Measurements from ENCODE around the gene XRCC5.

XRCC5 gene

GRCh38 chr2:216117561-216118340 is 8.6 kb downstream of the XRCC5 start:
- Histone ChIP-seq H3K4me3 (ENCODE audit: control insufficient read depth in 1 of 7, extremely low read depth in 1 of 7, insufficient read depth in 4 of 7, low read depth in 2 of 7, low read length in 6 of 7) (no peak overlapping the region), H3K4me1 (ENCODE audit: control extremely low read depth in 1 of 4, control insufficient read depth in 4 of 4, insufficient read depth in 4 of 4, low read length in 3 of 4) (peaks cover 3 to 35% (median 13%) of the 10 kb centered on the region in 4 experiments), H3K27me3 (replicated peaks in 2 of 5; ENCODE audit: control insufficient read depth in 4 of 5, insufficient read depth in 5 of 5, low read length in 4 of 5) (no peaks in the 10 kb centered on the region), H3K27ac (ENCODE audit: insufficient read depth in 1 of 2, low read depth in 1 of 2, low read length in 2 of 2, poor library complexity in 1 of 2, severe bottlenecking in 2 of 2) (no peak overlapping the region), H3K36me3 (ENCODE audit: control insufficient read depth in 4 of 4, insufficient read depth in 4 of 4, low read length in 3 of 4) (peaks cover 23 to 92% (median 63%) of the 10 kb centered on the region in 4 experiments), H3K9me3 (ENCODE audit: control extremely low read depth in 1 of 5, control insufficient read depth in 4 of 5, insufficient read depth in 2 of 5, low read depth in 1 of 5, low read length in 4 of 5) (no peaks in the 10 kb centered on the region)
- ChIA-PET CTCF (interaction anchor here (1.3 to 2.1 kb wide), 3 partner anchors 13 to 544 kb away, joined by 3 to 6 read pairs (median 3); no protein-coding TSS in a partner anchor), POLR2A (interaction anchor here (0.7 kb wide), 2 partner anchors 10 to 116 kb away, joined by 3 read pairs; no protein-coding TSS in a partner anchor)
- WGBS (ENCODE audit: insufficient coverage), result 100% methylated on average over 3 of the region's 4 CpGs
- DNase-seq, result peak in 2 of 3 donors; percentile 54 to 63

- WGBS (ENCODE audit: insufficient coverage), result no CpG with 5 or more reads among the region's 1 CpG
- H3K27ac ChIP-seq (ENCODE audit: insufficient read depth in 1 of 2, low read depth in 1 of 2, low read length in 2 of 2, poor library complexity in 1 of 2, severe bottlenecking in 2 of 2), result no peak overlapping the region
- POLR2A ChIA-PET, result no interaction called here
Measured at GRCh38 chr2:216118474-216118873, 9.3 kb downstream of the XRCC5 start.

DNA sequence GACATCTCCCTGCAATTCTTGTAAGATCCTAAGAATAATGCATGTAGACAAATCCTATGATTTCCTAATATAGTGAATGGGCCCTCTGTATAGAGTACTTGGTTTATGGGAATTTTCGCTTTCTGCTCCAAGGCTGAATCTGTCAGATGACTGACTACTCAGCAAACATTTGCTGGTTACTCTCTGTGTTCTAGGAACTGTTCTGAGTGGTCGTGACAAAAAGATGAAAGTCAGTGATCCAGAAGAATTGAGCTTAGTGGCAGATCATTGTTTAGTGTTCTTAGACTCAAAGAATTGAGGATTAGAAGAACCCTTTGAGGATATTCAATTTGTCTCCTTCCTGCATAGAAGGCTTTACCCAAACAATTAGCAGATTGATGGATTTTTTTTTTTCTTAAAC is 10.0 kb downstream of the XRCC5 start:
- CTCF ChIA-PET, result interaction anchor here (0.8 to 2.4 kb wide), 5 partner anchors 8 to 22 kb away, joined by 3 to 10 read pairs (median 3); no protein-coding TSS in a partner anchor
- DNase-seq, result no peak
- POLR2A ChIA-PET, result no interaction called here
- 100% methylated on average over 2 of the region's 2 CpGs for WGBS (ENCODE audit: insufficient coverage)
- Histone ChIP-seq H3K36me3 (ENCODE audit: control insufficient read depth in 4 of 4, insufficient read depth in 4 of 4, low read length in 3 of 4) (peaks cover 27 to 89% (median 67%) of the 10 kb centered on the region in 4 experiments), H3K27ac (ENCODE audit: insufficient read depth in 1 of 2, low read depth in 1 of 2, low read length in 2 of 2, poor library complexity in 1 of 2, severe bottlenecking in 2 of 2) (no peak overlapping the region), H3K4me3 (ENCODE audit: control insufficient read depth in 1 of 7, extremely low read depth in 1 of 7, insufficient read depth in 4 of 7, low read depth in 2 of 7, low read length in 6 of 7) (no peak overlapping the region), H3K4me1 (ENCODE audit: control extremely low read depth in 1 of 4, control insufficient read depth in 4 of 4, insufficient read depth in 4 of 4, low read length in 3 of 4) (peaks cover 3 to 34% (median 12%) of the 10 kb centered on the region in 4 experiments), H3K27me3 (replicated peaks in 2 of 5; ENCODE audit: control insufficient read depth in 4 of 5, insufficient read depth in 5 of 5, low read length in 4 of 5) (no peaks in the 10 kb centered on the region), H3K9me3 (ENCODE audit: control extremely low read depth in 1 of 5, control insufficient read depth in 4 of 5, insufficient read depth in 2 of 5, low read depth in 1 of 5, low read length in 4 of 5) (no peaks in the 10 kb centered on the region)

More at GRCh38 chr2:216118474-216118873, 9.3 kb downstream of the XRCC5 start:
- no peak for DNase-seq
- no peaks in the 10 kb centered on the region for H3K9me3 ChIP-seq (ENCODE audit: control extremely low read depth in 1 of 5, control insufficient read depth in 4 of 5, insufficient read depth in 2 of 5, low read depth in 1 of 5, low read length in 4 of 5)
- peaks cover 23 to 91% (median 64%) of the 10 kb centered on the region in 4 experiments for H3K36me3 ChIP-seq (ENCODE audit: control insufficient read depth in 4 of 4, insufficient read depth in 4 of 4, low read length in 3 of 4)
- no peaks in the 10 kb centered on the region for H3K27me3 ChIP-seq (replicated peaks in 2 of 5; ENCODE audit: control insufficient read depth in 4 of 5, insufficient read depth in 5 of 5, low read length in 4 of 5)
- H3K4me3 ChIP-seq (ENCODE audit: control insufficient read depth in 1 of 7, extremely low read depth in 1 of 7, insufficient read depth in 4 of 7, low read depth in 2 of 7, low read length in 6 of 7), result no peak overlapping the region
- H3K4me1 ChIP-seq (ENCODE audit: control extremely low read depth in 1 of 4, control insufficient read depth in 4 of 4, insufficient read depth in 4 of 4, low read length in 3 of 4), result peaks cover 3 to 35% (median 12%) of the 10 kb centered on the region in 4 experiments
- CTCF ChIA-PET, result interaction anchor here (0.8 to 2.4 kb wide), 6 partner anchors 7 to 543 kb away, joined by 3 to 10 read pairs (median 3); no protein-coding TSS in a partner anchor

DNA sequence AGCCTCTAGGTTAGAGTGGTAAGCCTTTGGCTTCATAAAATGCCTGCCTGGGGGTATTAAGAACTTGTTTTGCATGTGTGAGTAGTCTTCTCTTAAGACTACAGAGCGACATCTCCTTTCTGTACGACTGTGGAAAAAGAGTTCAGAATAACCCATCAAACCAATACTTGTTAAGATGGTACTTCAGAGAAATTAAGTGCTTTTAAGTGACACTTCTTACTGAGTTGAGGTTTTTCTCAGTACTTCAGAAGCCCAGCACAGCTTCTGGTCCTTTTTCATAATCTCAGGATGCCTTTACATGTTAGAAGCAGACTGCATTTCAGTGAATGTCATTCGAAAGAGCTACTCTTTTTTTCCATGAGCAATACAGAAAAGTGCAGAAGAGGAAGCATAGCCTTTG is 10.8 kb downstream of the XRCC5 start:
- Histone ChIP-seq H3K27me3 (replicated peaks in 2 of 5; ENCODE audit: control insufficient read depth in 4 of 5, insufficient read depth in 5 of 5, low read length in 4 of 5) (no peaks in the 10 kb centered on the region), H3K27ac (ENCODE audit: insufficient read depth in 1 of 2, low read depth in 1 of 2, low read length in 2 of 2, poor library complexity in 1 of 2, severe bottlenecking in 2 of 2) (no peak overlapping the region), H3K4me1 (ENCODE audit: control extremely low read depth in 1 of 4, control insufficient read depth in 4 of 4, insufficient read depth in 4 of 4, low read length in 3 of 4) (peaks cover 0 to 30% (median 11%) of the 10 kb centered on the region in 4 experiments), H3K4me3 (ENCODE audit: control insufficient read depth in 1 of 7, extremely low read depth in 1 of 7, insufficient read depth in 4 of 7, low read depth in 2 of 7, low read length in 6 of 7) (no peak overlapping the region), H3K36me3 (ENCODE audit: control insufficient read depth in 4 of 4, insufficient read depth in 4 of 4, low read length in 3 of 4) (peaks cover 29 to 93% (median 70%) of the 10 kb centered on the region in 4 experiments), H3K9me3 (ENCODE audit: control extremely low read depth in 1 of 5, control insufficient read depth in 4 of 5, insufficient read depth in 2 of 5, low read depth in 1 of 5, low read length in 4 of 5) (no peaks in the 10 kb centered on the region)
- 100% methylated on average over 1 of the region's 3 CpGs for WGBS (ENCODE audit: insufficient coverage)
- ChIA-PET CTCF (interaction anchor here (0.6 to 2.4 kb wide), 4 partner anchors 10 to 36 kb away, joined by 4 to 10 read pairs (median 5); partner anchors contain the start of gene XRCC5), POLR2A (no interaction called here)
- no peak for DNase-seq

GRCh38 chr2:216121255-216121654 is 12.1 kb downstream of the XRCC5 start:
- peaks cover 0 to 19% (median 5%) of the 10 kb centered on the region in 4 experiments for H3K4me1 ChIP-seq (ENCODE audit: control extremely low read depth in 1 of 4, control insufficient read depth in 4 of 4, insufficient read depth in 4 of 4, low read length in 3 of 4)
- peaks cover 33 to 95% (median 75%) of the 10 kb centered on the region in 4 experiments for H3K36me3 ChIP-seq (ENCODE audit: control insufficient read depth in 4 of 4, insufficient read depth in 4 of 4, low read length in 3 of 4)
- no peaks in the 10 kb centered on the region for H3K27me3 ChIP-seq (replicated peaks in 2 of 5; ENCODE audit: control insufficient read depth in 4 of 5, insufficient read depth in 5 of 5, low read length in 4 of 5)
- 100% methylated on average over 1 of the region's 3 CpGs for WGBS (ENCODE audit: insufficient coverage)
- POLR2A ChIA-PET, result interaction anchor here (0.6 kb wide), 1 partner anchor 39 kb away, joined by 3 read pairs; no protein-coding TSS in a partner anchor
- no peak overlapping the region for H3K4me3 ChIP-seq (ENCODE audit: control insufficient read depth in 1 of 7, extremely low read depth in 1 of 7, insufficient read depth in 4 of 7, low read depth in 2 of 7, low read length in 6 of 7)
- no peak overlapping the region for H3K27ac ChIP-seq (ENCODE audit: insufficient read depth in 1 of 2, low read depth in 1 of 2, low read length in 2 of 2, poor library complexity in 1 of 2, severe bottlenecking in 2 of 2)
- DNase-seq, result no peak
- CTCF ChIA-PET, result interaction anchor here (1.3 kb wide), 1 partner anchor 15 kb away, joined by 4 read pairs; no protein-coding TSS in a partner anchor
- no peaks in the 10 kb centered on the region for H3K9me3 ChIP-seq (ENCODE audit: control extremely low read depth in 1 of 5, control insufficient read depth in 4 of 5, insufficient read depth in 2 of 5, low read depth in 1 of 5, low read length in 4 of 5)

DNA sequence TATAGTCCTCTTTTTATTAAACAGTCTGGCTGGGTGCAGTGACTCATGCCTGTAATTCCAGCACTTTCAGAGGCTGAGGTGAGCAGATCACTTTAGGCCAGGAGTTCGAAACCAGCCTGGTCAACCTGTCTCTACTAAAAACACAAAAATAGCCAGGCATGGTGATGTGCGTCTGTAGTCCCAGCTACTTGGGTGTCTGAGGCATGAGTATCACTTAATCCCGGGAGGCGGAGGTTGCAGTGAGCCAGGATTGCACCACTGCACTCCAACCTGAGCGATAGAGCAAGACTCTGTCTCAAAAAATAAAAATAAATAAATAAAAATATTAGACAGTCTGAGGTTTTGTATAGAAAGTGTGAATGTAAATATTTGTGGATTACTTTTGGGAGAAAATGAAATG is 17.8 kb downstream of the XRCC5 start:
- Histone ChIP-seq H3K9me3 (ENCODE audit: control extremely low read depth in 1 of 5, control insufficient read depth in 4 of 5, insufficient read depth in 2 of 5, low read depth in 1 of 5, low read length in 4 of 5) (no peaks in the 10 kb centered on the region), H3K4me1 (ENCODE audit: control extremely low read depth in 1 of 4, control insufficient read depth in 4 of 4, insufficient read depth in 4 of 4, low read length in 3 of 4) (no peaks in the 10 kb centered on the region), H3K27ac (ENCODE audit: insufficient read depth in 1 of 2, low read depth in 1 of 2, low read length in 2 of 2, poor library complexity in 1 of 2, severe bottlenecking in 2 of 2) (no peak overlapping the region), H3K27me3 (replicated peaks in 2 of 5; ENCODE audit: control insufficient read depth in 4 of 5, insufficient read depth in 5 of 5, low read length in 4 of 5) (no peaks in the 10 kb centered on the region), H3K36me3 (ENCODE audit: control insufficient read depth in 4 of 4, insufficient read depth in 4 of 4, low read length in 3 of 4) (peaks cover 37 to 95% (median 66%) of the 10 kb centered on the region in 4 experiments), H3K4me3 (ENCODE audit: control insufficient read depth in 1 of 7, extremely low read depth in 1 of 7, insufficient read depth in 4 of 7, low read depth in 2 of 7, low read length in 6 of 7) (no peak overlapping the region)
- WGBS (ENCODE audit: insufficient coverage), result 92% methylated on average over 2 of the region's 5 CpGs
- ChIA-PET POLR2A (no interaction called here), CTCF (interaction anchor here (0.7 to 2.6 kb wide), 3 partner anchors 12 to 35 kb away, joined by 3 to 7 read pairs (median 3); no protein-coding TSS in a partner anchor)
- no peak for DNase-seq

Measured in common myeloid progenitor, CD34-positive (primary cell).